IMR-90 (cell line): ENCODE results near the gene C10orf120. TPM values are rescaled to one million over a fixed set of nuclear protein-coding genes. Genes with fewer than 3 reads are reported as not detected.

Experiments used
- ATAC-seq: fragments of 200-7000 bp; cut with Tn5 transposase; 2 replicates; pipeline ENCODE4 v1.9.1; 2020; ENCODE audit warnings: low read depth, mild to moderate bottlenecking, moderate library complexity
- BruUV-seq: library from RNA; stranded (reverse); fragments of 400-500 nt; replicated peaks from 2 replicates; lab custom pipeline; 2021; lab: Mats Ljungman, UMichigan
- CTCF ChIA-PET: fragments of 300-600 bp; formaldehyde crosslinking; extraction: SDS; loops from one replicate; lab custom pipeline; 2021; ENCODE audit warnings: antibody characterized with exemption; lab: Yijun Ruan, JAX
- POLR2A ChIA-PET: fragments of 300-600 bp; sonication (Branson Sonifier 250); formaldehyde crosslinking; loops from one replicate; lab custom pipeline; 2022; ENCODE audit warnings: antibody characterized with exemption; ENCODE audit not compliant: unreplicated experiment; lab: Charles Lee
- DNase-seq: peaks from one replicate; pipeline ENCODE4 v3.0.0; 2013
- H2AFZ ChIP-seq: replicated peaks from 2 replicates; pipeline ENCODE3; 2013; ENCODE audit warnings: low read length, mild to moderate bottlenecking; ENCODE audit not compliant: poor library complexity
- H2AK5ac ChIP-seq: 2 replicates; pipeline ENCODE4 v1.6.1; 2013; ENCODE audit warnings: low read depth, low read length, inconsistent platforms
- H2AK9ac ChIP-seq: replicated peaks from 2 replicates; pipeline ENCODE3; 2013; ENCODE audit warnings: mild to moderate bottlenecking, low read depth, low read length, moderate library complexity; ENCODE audit not compliant: poor library complexity
- H2BK120ac ChIP-seq: 2 replicates; pipeline ENCODE4 v1.6.1; 2013; ENCODE audit warnings: low read depth, low read length, inconsistent platforms
- H2BK15ac ChIP-seq: 3 replicates; pipeline ENCODE4 v1.6.1; 2013; ENCODE audit warnings: low read depth, low read length, inconsistent platforms
- H2BK20ac ChIP-seq: 2 replicates; pipeline ENCODE4 v1.6.1; 2013; ENCODE audit warnings: low read depth, mild to moderate bottlenecking, inconsistent platforms, low read length, moderate library complexity
- H2BK5ac ChIP-seq: 2 replicates; pipeline ENCODE4 v1.6.1; 2013; ENCODE audit warnings: mild to moderate bottlenecking, low read depth, low read length, inconsistent platforms; ENCODE audit not compliant: poor library complexity, severe bottlenecking
- H3K14ac ChIP-seq: replicated peaks from 2 replicates; pipeline ENCODE4 v1.6.1; 2013; ENCODE audit warnings: low read depth, low read length, inconsistent platforms
- H3K18ac ChIP-seq: 2 replicates; pipeline ENCODE4 v1.6.1; 2013; ENCODE audit warnings: low read depth, low read length, control low read depth
- H3K23ac ChIP-seq: 2 replicates; pipeline ENCODE4 v1.6.1; 2013; ENCODE audit warnings: low read depth, low read length, inconsistent platforms
- H3K27ac ChIP-seq: 2 replicates; pipeline ENCODE4 v1.5.1; 2013; ENCODE audit warnings: mild to moderate bottlenecking, control low read depth, low read length; ENCODE audit not compliant: insufficient read depth
- H3K27me3 ChIP-seq: 2 replicates; pipeline ENCODE4 v1.6.1; 2013; ENCODE audit warnings: low read length; ENCODE audit not compliant: control insufficient read depth, insufficient read depth
- H3K36me3 ChIP-seq: 2 replicates; pipeline ENCODE4 v1.6.1; 2013; ENCODE audit warnings: low read length, mixed read lengths; ENCODE audit not compliant: control insufficient read depth, insufficient read depth
- H3K4ac ChIP-seq: 2 replicates; pipeline ENCODE4 v1.6.1; 2013; ENCODE audit warnings: low read depth, low read length, inconsistent platforms
- H3K4me1 ChIP-seq: 2 replicates; pipeline ENCODE4 v1.6.1; 2013; ENCODE audit warnings: low read length, mixed read lengths; ENCODE audit not compliant: control insufficient read depth, insufficient read depth
- H3K4me2 ChIP-seq: 2 replicates; pipeline ENCODE4 v1.6.1; 2013; ENCODE audit warnings: low read depth, mild to moderate bottlenecking, control low read depth, low read length, moderate library complexity
- H3K4me3 ChIP-seq: 2 replicates; pipeline ENCODE4 v1.5.1; 2013; ENCODE audit warnings: low read depth, mild to moderate bottlenecking, control low read depth, low read length, moderate library complexity; ENCODE audit not compliant: insufficient read depth
- H3K56ac ChIP-seq: 2 replicates; pipeline ENCODE4 v1.6.1; 2013; ENCODE audit warnings: low read length, inconsistent platforms; ENCODE audit not compliant: insufficient read depth; ENCODE audit errors: extremely low read depth
- H3K79me1 ChIP-seq, 2 experiments: 2 replicates each; pipeline ENCODE4 v1.6.1; 2013; ENCODE audit warnings: low read length in 2 of 2, inconsistent platforms in 1 of 2, low read depth in 1 of 2
- H3K9ac ChIP-seq: 2 replicates; pipeline ENCODE4 v1.6.1; 2013; ENCODE audit warnings: low read depth, low read length, control low read depth
- H3K9me1 ChIP-seq: 2 replicates; pipeline ENCODE4 v1.6.1; 2013; ENCODE audit warnings: low read length, inconsistent platforms; ENCODE audit not compliant: insufficient read depth
- H3K9me3 ChIP-seq: 2 replicates; pipeline ENCODE4 v1.6.1; 2013; ENCODE audit warnings: low read length; ENCODE audit not compliant: control insufficient read depth, insufficient read depth
- H4K20me1 ChIP-seq: 2 replicates; pipeline ENCODE4 v1.6.1; 2013; ENCODE audit warnings: low read length, inconsistent platforms; ENCODE audit not compliant: insufficient read depth
- H4K5ac ChIP-seq: 2 replicates; pipeline ENCODE4 v1.6.1; 2013; ENCODE audit warnings: mild to moderate bottlenecking, low read depth, low read length, control low read depth
- H4K8ac ChIP-seq, 2 experiments: 2 replicates each; pipeline ENCODE4 v1.6.1; 2013; ENCODE audit warnings: low read depth in 2 of 2, low read length in 2 of 2, control low read depth in 1 of 2, inconsistent platforms in 1 of 2
- H4K91ac ChIP-seq: 2 replicates; pipeline ENCODE4 v1.6.1; 2013; ENCODE audit warnings: low read depth, low read length, inconsistent platforms; ENCODE audit not compliant: insufficient read depth
- BHLHE40 ChIP-seq: fragments of 150-350 bp; IDR thresholded peaks from 2 replicates; pipeline ENCODE4 v1.6.1; 2016; ENCODE audit warnings: mild to moderate bottlenecking, low read depth, low read length
- CEBPB ChIP-seq: IDR thresholded peaks from 2 replicates; pipeline ENCODE4 v1.6.1; 2012; ENCODE audit warnings: low read depth, low read length, improper control_type of control experiment
- CHD1 ChIP-seq: IDR thresholded peaks from 2 replicates; pipeline ENCODE4 v1.6.1; 2012; ENCODE audit warnings: low read depth, low read length, improper control_type of control experiment
- CTCF ChIP-seq: conservative IDR thresholded peaks from 2 replicates; pipeline ENCODE4 v1.5.1; 2012; ENCODE audit warnings: mild to moderate bottlenecking, low read depth, low read length, improper control_type of control experiment
- ELK1 ChIP-seq: fragments of 150-350 bp; IDR thresholded peaks from 2 replicates; pipeline ENCODE4 v1.6.1; 2016; ENCODE audit warnings: low read depth, mild to moderate bottlenecking, low read length, moderate library complexity, borderline replicate concordance
- FOS ChIP-seq: fragments of 150-350 bp; IDR thresholded peaks from 2 replicates; pipeline ENCODE4 v1.6.1; 2016; ENCODE audit warnings: low read depth, low read length
- MAFK ChIP-seq: IDR thresholded peaks from 2 replicates; pipeline ENCODE4 v1.6.1; 2012; ENCODE audit warnings: low read depth, low read length, improper control_type of control experiment
- MAZ ChIP-seq: IDR thresholded peaks from 2 replicates; pipeline ENCODE4 v1.6.1; 2012; ENCODE audit warnings: low read depth, mild to moderate bottlenecking, low read length, improper control_type of control experiment, moderate library complexity, borderline replicate concordance
- MXI1 ChIP-seq: IDR thresholded peaks from 2 replicates; pipeline ENCODE4 v1.6.1; 2012; ENCODE audit warnings: low read depth, mild to moderate bottlenecking, low read length, moderate library complexity, borderline replicate concordance
- NFE2L2 ChIP-seq: fragments of 150-350 bp; IDR thresholded peaks from 2 replicates; pipeline ENCODE4 v1.6.1; 2016; ENCODE audit warnings: low read depth, mild to moderate bottlenecking, low read length
- RAD21 ChIP-seq: IDR thresholded peaks from 2 replicates; pipeline ENCODE4 v1.6.1; 2012; ENCODE audit warnings: low read length, improper control_type of control experiment
- RCOR1 ChIP-seq: IDR thresholded peaks from 2 replicates; pipeline ENCODE4 v1.6.1; 2012; ENCODE audit warnings: mild to moderate bottlenecking, low read length, improper control_type of control experiment; ENCODE audit not compliant: insufficient replicate concordance
- RFX5 ChIP-seq: IDR thresholded peaks from 2 replicates; pipeline ENCODE4 v1.8.0; 2012; ENCODE audit warnings: low read depth, mild to moderate bottlenecking, low read length, moderate library complexity
- USF2 ChIP-seq: fragments of 150-350 bp; IDR thresholded peaks from 2 replicates; pipeline ENCODE4 v1.6.1; 2017; ENCODE audit warnings: mild to moderate bottlenecking, antibody characterized with exemption, low read length, low read depth
- WGBS, 2 experiments: methylation state at CpG; one replicate each; pipeline versions ENCODE4 v1.1.5 to v1.1.7; 2013; ENCODE audit warnings: missing lambda C conversion rate in 2 of 2; ENCODE audit not compliant: insufficient read length in 1 of 2; ENCODE audit errors: extremely low coverage in 2 of 2; 5-methylcytosine and 5-hydroxymethylcytosine counted together
- dilution Hi-C: fragments of 300-500 bp; cut with HindIII; formaldehyde crosslinking; loops from one replicate; pipeline ENCODE4 v1.14.3; 2018; ENCODE audit warnings: low sequenced_read_pairs; ENCODE audit not compliant: unreplicated experiment
- in situ Hi-C: fragments of 300-500 bp; cut with MboI; formaldehyde crosslinking; loops from 3 replicates; pipeline ENCODE4 v1.14.3; 2019; ENCODE audit warnings: low sequenced_read_pairs, inconsistent platforms, mixed read lengths
- intact Hi-C: fragments of 100-400 bp; cut with micrococcal nuclease; formaldehyde crosslinking; loops from 2 replicates; pipeline ENCODE4 v1.10.0; 2022
- polyA plus RNA-seq, 3 experiments: library from polyadenylated mRNA; depleted of rRNA; stranded (reverse); fragments of >200 nt; gene quantifications; 2 replicates each; pipeline ENCODE4 v1.2.3, GENCODE V29; 2012; ENCODE audit warnings: low replicate concordance in 1 of 3
- total RNA-seq: library from RNA; depleted of rRNA; stranded (reverse); fragments of >200 nt; gene quantifications from 2 replicates; pipeline ENCODE4 v1.2.3, GENCODE V29; 2012

C10orf120 gene
- total and polyA plus RNA-seq, 2 of the 4 experiments (the other 2 are of a cell fraction): not detected

GRCh38 chr10:122674781-122675180 lies 24.9 kb downstream of the C10orf120 start:
- no peak overlapping the region for H3K56ac ChIP-seq
- TF ChIP-seq NFE2L2 (no peak), MAZ (no peak), RAD21 (no peak), CHD1 (no peak), MXI1 (no peak), MAFK (no peak), FOS (no peak), CEBPB (no peak), RCOR1 (no peak), RFX5 (no peak), BHLHE40 (no peak), CTCF (no peak), USF2 (no peak), ELK1 (no peak)
- H3K4me1 ChIP-seq: no peaks in the 10 kb centered on the region
- no peak overlapping the region for H3K14ac ChIP-seq
- H3K27ac ChIP-seq: no peak overlapping the region
- H4K20me1 ChIP-seq: no peaks in the 10 kb centered on the region
- no peak overlapping the region for H4K91ac ChIP-seq
- no peak overlapping the region for H3K23ac ChIP-seq
- H3K36me3 ChIP-seq: no peaks in the 10 kb centered on the region
- H4K8ac ChIP-seq: no peak overlapping the region
- no peaks in the 10 kb centered on the region; the same call in 1 of the 2 replicates for H3K9me3 ChIP-seq
- no peak overlapping the region for H2AFZ ChIP-seq
- no peak overlapping the region for H2AK5ac ChIP-seq
- DNase-seq: no peak
- dilution Hi-C loops (no loop called here), intact Hi-C loops (no loop called here), in situ Hi-C loops (loop anchor here (25.0 kb wide), 1 partner anchor 888 kb away; no protein-coding TSS in a partner anchor)
- ChIA-PET POLR2A (no interaction called here), CTCF (interaction anchor here (0.6 to 1.3 kb wide), 2 partner anchors 26 to 270 kb away, joined by 3 read pairs; no protein-coding TSS in a partner anchor)
- H3K9ac ChIP-seq: no peak overlapping the region
- H3K27me3 ChIP-seq: no peaks in the 10 kb centered on the region
- WGBS, 2 experiments: 10% methylated on average over 2 of the region's 8 CpGs; no CpG with 5 or more reads in 1 of the 2 experiments
- H3K4ac ChIP-seq: no peak overlapping the region
- no peak overlapping the region for H2AK9ac ChIP-seq
- no peak overlapping the region for H4K5ac ChIP-seq
- H2BK20ac ChIP-seq: no peak overlapping the region
- no peak for ATAC-seq
- no peak overlapping the region for H3K4me3 ChIP-seq
- H2BK120ac ChIP-seq: no peak overlapping the region
- H3K9me1 ChIP-seq: no peaks in the 10 kb centered on the region
- no peak overlapping the region for H2BK5ac ChIP-seq
- H3K18ac ChIP-seq: no peak overlapping the region
- no TSS peak for BruUV-seq
- no peak overlapping the region for H3K4me2 ChIP-seq
- no peak overlapping the region for H2BK15ac ChIP-seq
- no peaks in the 10 kb centered on the region for H3K79me1 ChIP-seq
